Suprapubic skin (tissue), 4 donors: ENCODE data around the gene ZNF280B.

Source experiments
- POLR2A ChIP-seq, 2 donors: fragments of 450-650 bp; IDR thresholded peaks; one replicate each; pipeline ENCODE4 v1.6.1; 2017; ENCODE audit warnings: antibody characterized with exemption in 2 of 2, mild to moderate bottlenecking in 2 of 2, moderate library complexity in 2 of 2
- POLR2AphosphoS5 ChIP-seq, 3 donors: sonication (generic); formaldehyde crosslinking; IDR thresholded peaks; one replicate each; pipeline ENCODE4 v1.6.1; 2017; ENCODE audit warnings: antibody characterized with exemption in 3 of 3
- TF ChIP-seq, protein P1 (sequence below), 2 donors: fragments of 200-600 bp in 1 of 2; fragments of 450-650 bp in 1 of 2; sonication (generic) in 1 of 2; IDR thresholded peaks; one replicate each; pipeline ENCODE4 v1.5.1; 2016 to 2019; ENCODE audit warnings: antibody characterized with exemption in 2 of 2, mild to moderate bottlenecking in 1 of 2, moderate library complexity in 1 of 2

- TF ChIP-seq, protein P1, sequence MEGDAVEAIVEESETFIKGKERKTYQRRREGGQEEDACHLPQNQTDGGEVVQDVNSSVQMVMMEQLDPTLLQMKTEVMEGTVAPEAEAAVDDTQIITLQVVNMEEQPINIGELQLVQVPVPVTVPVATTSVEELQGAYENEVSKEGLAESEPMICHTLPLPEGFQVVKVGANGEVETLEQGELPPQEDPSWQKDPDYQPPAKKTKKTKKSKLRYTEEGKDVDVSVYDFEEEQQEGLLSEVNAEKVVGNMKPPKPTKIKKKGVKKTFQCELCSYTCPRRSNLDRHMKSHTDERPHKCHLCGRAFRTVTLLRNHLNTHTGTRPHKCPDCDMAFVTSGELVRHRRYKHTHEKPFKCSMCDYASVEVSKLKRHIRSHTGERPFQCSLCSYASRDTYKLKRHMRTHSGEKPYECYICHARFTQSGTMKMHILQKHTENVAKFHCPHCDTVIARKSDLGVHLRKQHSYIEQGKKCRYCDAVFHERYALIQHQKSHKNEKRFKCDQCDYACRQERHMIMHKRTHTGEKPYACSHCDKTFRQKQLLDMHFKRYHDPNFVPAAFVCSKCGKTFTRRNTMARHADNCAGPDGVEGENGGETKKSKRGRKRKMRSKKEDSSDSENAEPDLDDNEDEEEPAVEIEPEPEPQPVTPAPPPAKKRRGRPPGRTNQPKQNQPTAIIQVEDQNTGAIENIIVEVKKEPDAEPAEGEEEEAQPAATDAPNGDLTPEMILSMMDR (IDR thresholded peaks at IDR 0.05), result no peak
- no peak for TF ChIP-seq POLR2A (IDR thresholded peaks at IDR 0.05)
- TF ChIP-seq POLR2AphosphoS5 (IDR thresholded peaks at IDR 0.05), result no peak
Measured at GRCh38 chr22:22485524-22485923, 23.0 kb downstream of the ZNF280B start.
